Tibial artery (tissue), 4 donors: ENCODE results near the gene TNS1.

Experiments
- DNase-seq, 2 donors: peaks; one replicate each; pipeline ENCODE4 v3.0.0-alpha.2; 2019
- H3K27ac ChIP-seq, 2 donors: fragments of 200-600 bp; sonication (generic) in 1 of 2; 1 replicate in 1 of 2; 2 replicates in 1 of 2; pipeline ENCODE4 v1.5.1; 2018 to 2019; ENCODE audit warnings: mild to moderate bottlenecking in 1 of 2
- H3K27me3 ChIP-seq, 2 donors: fragments of 200-600 bp; sonication (generic) in 1 of 2; one replicate each; pipeline versions ENCODE4 v1.5.1 to v1.6.0; 2016 to 2019
- H3K36me3 ChIP-seq, 3 donors: fragments of 200-600 bp; sonication (generic) in 2 of 3; one replicate each; pipeline ENCODE4 v1.5.1; 2016 to 2019; ENCODE audit warnings: mild to moderate bottlenecking in 2 of 3
- H3K4me1 ChIP-seq, 4 donors: fragments of 200-600 bp; sonication (generic) in 2 of 4; 1 replicate in 3 of 4; 2 replicates in 1 of 4; pipeline ENCODE4 v1.5.1; 2016 to 2019
- H3K4me3 ChIP-seq, 2 donors: fragments of 200-600 bp; sonication (generic) in 1 of 2; 1 replicate in 1 of 2; 2 replicates in 1 of 2; pipeline ENCODE4 v1.5.1; 2018 to 2019; ENCODE audit warnings: mild to moderate bottlenecking in 2 of 2
- H3K9me3 ChIP-seq, 3 donors: fragments of 200-600 bp; sonication (generic) in 1 of 3; one replicate each; pipeline ENCODE4 v1.5.1; 2016 to 2019
- CTCF ChIP-seq, 2 experiments: fragments of 200-600 bp in 1 of 2; fragments of 450-650 bp in 1 of 2; IDR thresholded peaks; one replicate each; pipeline ENCODE4 v1.5.1; 2017 to 2019; ENCODE audit warnings: antibody characterized with exemption in 2 of 2, mild to moderate bottlenecking in 1 of 2, moderate library complexity in 1 of 2
- intact Hi-C: fragments of 100-400 bp; cut with DNase I; formaldehyde crosslinking; loops from one replicate; pipeline ENCODE4 v1.15.0; 2023; ENCODE audit warnings: low total_unique reads

The TNS1 gene

DNA sequence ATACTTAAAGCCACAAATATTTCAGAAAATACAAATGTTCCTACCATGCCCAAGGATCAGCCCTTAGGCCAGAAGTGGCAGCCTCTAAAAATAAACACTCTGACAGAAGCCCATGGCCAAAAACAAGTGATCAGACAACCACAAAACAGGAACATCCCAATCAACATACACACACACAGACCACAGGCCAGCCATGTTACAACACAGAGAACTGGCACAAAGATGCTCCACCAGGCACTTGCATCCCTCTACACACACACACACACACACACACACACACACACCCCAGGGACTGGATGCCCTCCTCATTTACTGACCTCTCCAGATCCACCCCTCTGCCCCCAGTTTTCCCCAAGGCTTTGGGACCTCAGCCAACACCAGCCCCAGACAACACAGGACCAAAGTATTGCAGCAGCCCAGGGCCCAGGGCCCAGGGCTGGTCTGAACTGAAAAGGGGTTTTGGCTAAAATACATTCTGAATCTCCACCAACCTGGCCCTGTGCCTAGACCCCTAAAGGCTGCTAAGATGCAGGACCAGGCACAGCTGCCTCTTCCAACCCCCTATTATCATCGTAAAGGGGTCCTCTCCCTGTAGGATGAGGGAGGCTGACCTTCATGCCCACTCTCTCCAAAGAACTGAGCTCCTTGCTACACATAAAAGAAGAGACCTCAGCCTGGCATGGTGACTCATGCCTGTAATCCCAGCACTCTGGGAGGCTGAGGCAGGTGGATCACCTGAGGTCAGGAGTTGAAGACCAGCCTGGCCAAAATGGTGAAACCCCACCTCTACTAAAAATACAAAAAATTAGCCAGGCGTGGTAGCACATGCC is 151.4 kb downstream of the TNS1 start:
- H3K4me3 ChIP-seq: no peak overlapping the region
- TF ChIP-seq CTCF (IDR thresholded peaks at IDR 0.05): no peak
- H3K9me3 ChIP-seq: no peaks in the 10 kb centered on the region
- no peaks in the 10 kb centered on the region for H3K27me3 ChIP-seq
- intact Hi-C loops: no loop called here
- H3K4me1 ChIP-seq: peaks cover 15 to 100% (median 98%) of the 10 kb centered on the region in 4 donors
- peaks cover 82 to 87% (median 83%) of the 10 kb centered on the region in 3 donors for H3K36me3 ChIP-seq
- peak overlapping the region; percentile 59 to 78 for H3K27ac ChIP-seq
- DNase-seq: peak; percentile 88 to 89

GRCh38 chr2:217849154-217849975 is 153.4 kb downstream of the TNS1 start:
- intact Hi-C loops: no loop called here
- Histone ChIP-seq H3K4me1 (peaks cover 10 to 100% (median 91%) of the 10 kb centered on the region in 4 donors), H3K9me3 (no peaks in the 10 kb centered on the region), H3K27me3 (no peaks in the 10 kb centered on the region), H3K27ac (peak overlapping the region; percentile 59 to 78), H3K36me3 (peaks cover 81 to 87% (median 83%) of the 10 kb centered on the region in 3 donors), H3K4me3 (no peak overlapping the region)
- TF ChIP-seq CTCF (IDR thresholded peaks at IDR 0.05): no peak
- no peak for DNase-seq

DNA sequence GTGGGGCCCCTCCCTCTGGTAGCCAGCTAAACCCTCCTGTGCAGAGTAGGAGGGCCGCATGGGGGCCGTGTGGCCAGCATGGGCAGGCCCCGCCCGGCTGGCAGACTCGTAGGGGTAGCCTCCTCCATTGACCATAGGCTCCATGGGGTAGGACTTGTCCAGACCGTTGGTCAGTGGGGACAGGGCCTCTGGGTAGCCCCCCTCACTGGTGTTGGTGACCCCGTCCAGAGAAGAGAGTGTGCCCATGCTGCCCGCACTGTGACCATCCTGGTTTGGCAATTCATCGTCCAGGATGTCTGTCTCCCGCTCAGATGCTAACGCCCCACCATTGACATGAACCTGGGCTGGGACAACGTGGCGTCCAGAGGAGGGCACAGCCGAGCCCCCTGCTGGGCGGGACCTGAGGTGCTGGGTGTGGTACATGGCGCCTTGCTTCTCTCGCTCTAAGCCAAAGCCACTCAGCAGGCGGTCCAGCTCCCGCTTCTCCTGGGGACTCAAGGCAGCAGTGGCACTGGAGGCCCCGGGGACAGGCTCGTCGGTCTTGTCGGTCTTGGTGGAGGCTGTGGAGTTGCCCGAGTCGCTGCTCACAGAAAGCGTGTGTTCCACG is 154.3 kb downstream of the TNS1 start:
- intact Hi-C loops: no loop called here
- Histone ChIP-seq H3K27ac (peak overlapping the region; percentile 59 to 78), H3K36me3 (peaks cover 81 to 87% (median 82%) of the 10 kb centered on the region in 3 donors)

DNA sequence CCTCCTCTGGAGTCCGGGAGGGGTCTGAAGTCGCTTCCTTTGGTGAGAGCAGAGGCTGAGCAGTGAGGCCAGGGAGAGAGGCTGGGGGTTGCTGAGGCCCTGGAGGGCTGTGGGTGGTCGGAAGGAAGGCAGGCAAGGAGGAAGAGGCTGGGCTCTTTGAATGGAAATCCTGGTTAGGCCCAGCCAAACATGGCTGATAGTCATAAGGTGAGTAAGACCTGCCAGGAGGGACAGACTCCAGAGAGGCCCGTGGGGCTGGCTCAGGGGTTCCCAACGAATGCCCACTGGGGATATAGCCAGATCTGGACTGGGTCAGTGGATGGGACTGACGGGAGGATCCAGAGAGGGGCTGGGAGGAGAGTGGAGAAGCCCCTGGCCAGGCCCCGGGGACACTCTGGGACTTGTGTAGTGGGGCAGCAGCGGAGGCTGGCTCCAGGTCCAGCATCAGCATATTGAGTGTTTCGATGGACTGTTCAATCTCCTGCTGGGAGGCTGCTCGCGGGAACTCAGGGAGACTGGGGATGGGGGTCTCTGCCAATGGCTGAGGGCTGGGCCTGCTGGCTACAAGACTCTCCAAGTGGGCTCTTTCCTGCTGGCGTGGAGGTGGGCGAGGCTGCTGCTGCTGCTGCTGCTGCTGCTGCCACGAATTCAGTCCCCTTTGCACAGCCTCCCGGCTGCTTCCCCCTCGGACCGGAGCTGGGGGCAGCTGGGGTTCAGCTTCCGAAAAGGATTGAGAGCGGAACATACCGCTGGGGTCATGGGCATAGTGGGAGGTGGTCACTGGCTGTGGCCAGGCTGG is 155.0 kb downstream of the TNS1 start:
- Histone ChIP-seq H3K4me3 (no peak overlapping the region), H3K36me3 (peaks cover 78 to 87% (median 80%) of the 10 kb centered on the region in 3 donors), H3K4me1 (peaks cover 10 to 100% (median 83%) of the 10 kb centered on the region in 4 donors), H3K27me3 (no peaks in the 10 kb centered on the region), H3K27ac (peak overlapping the region; percentile 58 to 78), H3K9me3 (no peaks in the 10 kb centered on the region)
- no peak for TF ChIP-seq CTCF (IDR thresholded peaks at IDR 0.05)
- intact Hi-C loops: no loop called here
- no peak for DNase-seq

More for the DNA sequence above, 154.3 kb downstream of the TNS1 start:
- H3K4me3 ChIP-seq: no peak overlapping the region
- no peaks in the 10 kb centered on the region for H3K27me3 ChIP-seq
- H3K4me1 ChIP-seq: peaks cover 10 to 100% (median 89%) of the 10 kb centered on the region in 4 donors
- no peak for TF ChIP-seq CTCF (IDR thresholded peaks at IDR 0.05)
- DNase-seq: no peak
- H3K9me3 ChIP-seq: no peaks in the 10 kb centered on the region

- intact Hi-C loops: no loop called here
- H3K27me3 ChIP-seq: no peaks in the 10 kb centered on the region
- H3K9me3 ChIP-seq: no peaks in the 10 kb centered on the region
- no peak for DNase-seq
- TF ChIP-seq CTCF (IDR thresholded peaks at IDR 0.05): no peak
- H3K36me3 ChIP-seq: peaks cover 79 to 84% (median 80%) of the 10 kb centered on the region in 3 donors
- H3K4me1 ChIP-seq: peaks cover 10 to 100% (median 82%) of the 10 kb centered on the region in 4 donors
- peak overlapping the region; percentile 58 to 78 for H3K27ac ChIP-seq
- no peak overlapping the region for H3K4me3 ChIP-seq
Observed at GRCh38 chr2:217847115-217847514, 155.7 kb downstream of the TNS1 start.
